Activated T-cell treated with anti-CD3 and anti-CD28 coated beads, Interleukin-2, amount 50 U/mL, for 24 hours (primary cell): Measurements from ENCODE around the gene ACD.

Experiments
- DNase-seq: peaks from one replicate; pipeline ENCODE4 v3.0.0-alpha.2; 2020
- H3K27ac Mint-ChIP-seq: 2 replicates; pipeline ENCODE4 v1.8.0; 2020; ENCODE audit warnings: mild to moderate bottlenecking, mixed read lengths
- H3K27me3 Mint-ChIP-seq: 2 replicates; pipeline ENCODE4 v1.8.0; 2020; ENCODE audit warnings: mixed read lengths
- H3K36me3 Mint-ChIP-seq: 2 replicates; pipeline ENCODE4 v1.8.0; 2020; ENCODE audit warnings: low read depth, mixed read lengths
- H3K4me1 Mint-ChIP-seq: 2 replicates; pipeline ENCODE4 v1.8.0; 2020; ENCODE audit warnings: low read depth, mixed read lengths
- H3K4me3 Mint-ChIP-seq: 2 replicates; pipeline ENCODE4 v1.8.0; 2020; ENCODE audit warnings: mild to moderate bottlenecking, moderate library complexity, mixed read lengths
- H3K9me3 Mint-ChIP-seq: 2 replicates; pipeline ENCODE4 v1.8.0; 2020; ENCODE audit warnings: mixed read lengths

Gene ACD

DNA sequence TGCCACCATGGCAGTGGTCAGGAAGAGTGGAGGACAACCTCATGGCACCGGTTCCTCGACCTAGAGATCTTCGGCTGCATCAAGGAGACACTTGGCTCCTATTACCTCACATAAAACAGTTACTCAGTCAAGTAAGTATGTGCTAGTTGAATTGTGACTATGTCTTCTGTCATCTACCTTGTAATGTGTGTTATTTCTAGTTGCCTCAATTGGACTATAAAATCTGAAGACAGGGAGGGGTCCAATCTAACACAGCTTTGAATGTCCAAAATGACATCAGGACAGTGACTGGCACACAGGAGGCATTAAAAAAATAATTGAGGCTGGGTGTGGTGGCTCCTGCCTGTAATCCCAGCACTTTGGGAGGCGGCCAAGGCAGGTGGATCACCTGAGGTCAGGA lies 23.7 kb upstream of the ACD start:
- H3K4me1 Mint-ChIP-seq = peaks cover 10% of the 10 kb centered on the region
- H3K9me3 Mint-ChIP-seq = no peaks in the 10 kb centered on the region
- H3K27ac Mint-ChIP-seq = no peak overlapping the region
- DNase-seq = no peak
- no peak overlapping the region for H3K4me3 Mint-ChIP-seq
- H3K27me3 Mint-ChIP-seq = no peaks in the 10 kb centered on the region
- peaks cover 50% of the 10 kb centered on the region for H3K36me3 Mint-ChIP-seq

DNA sequence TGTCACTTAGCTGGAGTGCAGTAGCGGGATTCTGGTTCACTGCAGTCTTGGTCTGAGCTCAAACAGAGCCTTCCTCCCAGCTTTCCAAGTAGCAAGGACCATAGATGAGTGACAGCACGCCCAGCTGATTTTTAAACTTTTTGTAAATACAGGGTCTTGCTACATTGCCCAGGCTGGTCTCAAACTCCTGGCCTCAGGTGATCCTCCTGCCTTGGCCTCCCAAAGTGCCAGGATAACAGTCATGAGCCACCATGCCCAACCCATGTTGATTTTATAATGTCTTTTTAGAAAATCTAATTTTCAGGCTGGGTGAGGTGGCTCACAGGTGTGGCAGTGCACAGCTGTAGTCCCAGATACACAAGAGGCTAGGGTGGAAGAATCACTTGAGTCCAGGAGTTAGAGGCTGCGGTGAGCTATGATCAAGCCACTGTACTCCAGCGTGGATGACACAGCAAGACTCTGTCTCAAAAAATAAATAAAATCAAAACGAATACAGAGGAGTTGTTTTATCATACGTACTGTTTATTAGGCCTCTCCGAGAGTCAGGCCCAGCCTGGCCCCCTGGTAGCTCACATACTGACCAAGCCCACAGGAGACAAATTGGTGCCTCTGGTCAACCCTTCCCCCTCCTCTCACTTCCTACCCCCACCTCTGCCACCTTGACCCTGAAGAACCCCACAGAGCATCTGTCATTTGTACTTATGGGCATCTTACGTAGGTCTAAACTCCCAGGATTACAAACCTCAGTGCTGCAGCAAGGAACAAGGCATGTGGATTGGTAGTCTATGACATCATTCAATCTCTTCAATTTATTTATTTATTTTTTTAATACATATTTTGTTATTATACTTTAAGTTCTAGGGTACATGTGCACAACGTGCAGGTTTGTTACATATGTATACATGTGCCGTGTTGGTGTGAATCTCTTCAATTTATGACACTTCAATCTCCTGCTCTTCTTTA lies 20.2 kb upstream of the ACD start:
- H3K27me3 Mint-ChIP-seq = no peaks in the 10 kb centered on the region
- no peaks in the 10 kb centered on the region for H3K9me3 Mint-ChIP-seq

DNA sequence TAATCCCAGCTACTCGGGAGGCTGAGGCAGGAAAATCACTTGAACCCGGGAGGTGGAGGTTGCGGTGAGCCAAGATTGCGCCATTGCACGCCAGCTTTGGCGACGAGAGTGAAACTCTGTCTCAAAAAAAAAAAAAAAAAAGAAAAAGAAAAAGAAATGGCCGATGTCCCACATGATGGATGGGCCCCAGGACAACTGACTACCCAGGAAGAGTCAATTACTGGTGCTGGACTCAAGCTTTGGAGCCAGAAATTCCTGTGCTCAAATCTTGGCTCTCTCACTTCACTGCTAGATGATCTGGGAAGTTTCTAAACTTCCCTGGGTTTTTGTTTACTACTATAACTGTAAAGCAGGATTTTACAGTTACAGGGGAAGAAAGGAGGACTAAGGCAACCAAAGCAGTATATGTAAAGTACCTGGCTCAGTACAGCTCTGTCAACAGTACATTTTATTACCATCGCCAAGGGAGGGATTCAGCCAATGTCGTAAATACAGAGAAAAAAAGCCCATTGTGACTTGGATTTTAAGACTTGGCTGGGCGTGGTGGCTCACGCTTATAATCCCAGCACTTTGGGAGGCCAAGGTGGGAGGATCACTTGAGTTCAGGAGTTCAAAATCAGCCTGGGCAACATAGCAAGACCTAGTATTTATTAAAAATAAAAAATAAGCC lies 18.4 kb upstream of the ACD start:
- H3K9me3 Mint-ChIP-seq = no peaks in the 10 kb centered on the region
- H3K27ac Mint-ChIP-seq = no peak overlapping the region
- no peaks in the 10 kb centered on the region for H3K27me3 Mint-ChIP-seq
- no peak for DNase-seq
- no peak overlapping the region for H3K4me3 Mint-ChIP-seq
- peaks cover 47% of the 10 kb centered on the region for H3K36me3 Mint-ChIP-seq
- H3K4me1 Mint-ChIP-seq = no peaks in the 10 kb centered on the region

More for the DNA sequence above, 20.2 kb upstream of the ACD start:
- no peak for DNase-seq
- H3K27ac Mint-ChIP-seq = no peak overlapping the region
- peaks cover 2% of the 10 kb centered on the region for H3K4me1 Mint-ChIP-seq
- H3K36me3 Mint-ChIP-seq = peaks cover 54% of the 10 kb centered on the region
- H3K4me3 Mint-ChIP-seq = no peak overlapping the region

DNA sequence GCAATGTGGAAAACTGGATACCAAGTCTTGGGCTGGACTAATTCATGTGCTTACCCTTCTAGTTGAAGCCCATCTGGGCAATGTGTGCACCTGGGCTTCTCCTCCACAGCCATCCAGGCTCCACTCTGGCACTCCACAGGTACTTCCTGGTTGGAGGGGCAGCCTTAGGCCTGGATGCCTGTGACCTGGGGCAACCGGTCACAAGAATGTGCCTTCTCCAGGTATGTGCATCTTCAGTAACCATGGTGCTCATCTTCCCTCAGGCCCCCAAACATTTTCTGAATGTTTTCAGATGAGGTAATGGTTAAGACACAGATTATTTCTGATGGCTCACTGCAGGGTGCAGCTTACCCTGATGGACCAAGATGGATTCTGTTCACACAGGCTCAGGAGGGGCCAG lies 17.7 kb upstream of the ACD start:
- H3K27me3 Mint-ChIP-seq = no peaks in the 10 kb centered on the region
- no peaks in the 10 kb centered on the region for H3K9me3 Mint-ChIP-seq
- no peaks in the 10 kb centered on the region for H3K4me1 Mint-ChIP-seq
- no peak overlapping the region for H3K4me3 Mint-ChIP-seq
- DNase-seq = no peak
- no peak overlapping the region for H3K27ac Mint-ChIP-seq
- peaks cover 39% of the 10 kb centered on the region for H3K36me3 Mint-ChIP-seq

DNA sequence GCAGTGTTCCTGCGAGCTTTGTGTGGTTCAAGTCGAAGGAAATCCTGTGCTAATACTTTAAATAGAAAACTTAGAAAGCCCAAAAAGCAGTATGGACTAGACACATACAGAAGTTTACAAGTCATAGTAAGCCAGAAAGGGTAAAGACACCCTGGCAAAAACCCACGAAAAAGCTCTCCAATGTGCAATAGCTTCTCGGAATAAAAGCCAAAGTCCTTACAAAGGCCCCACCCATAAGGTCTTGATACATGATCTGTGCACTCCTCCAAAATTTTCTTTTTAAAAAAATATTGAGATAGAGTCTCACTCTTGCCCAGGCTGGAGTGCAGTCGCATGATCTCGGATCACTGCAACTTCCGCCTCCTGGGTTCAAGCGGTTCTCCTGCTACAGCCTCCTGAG lies 16.9 kb upstream of the ACD start:
- Mint-ChIP-seq H3K4me1 (no peaks in the 10 kb centered on the region), H3K4me3 (no peak overlapping the region), H3K27me3 (no peaks in the 10 kb centered on the region), H3K9me3 (no peaks in the 10 kb centered on the region), H3K27ac (no peak overlapping the region), H3K36me3 (peaks cover 33% of the 10 kb centered on the region)
- DNase-seq = no peak

DNA sequence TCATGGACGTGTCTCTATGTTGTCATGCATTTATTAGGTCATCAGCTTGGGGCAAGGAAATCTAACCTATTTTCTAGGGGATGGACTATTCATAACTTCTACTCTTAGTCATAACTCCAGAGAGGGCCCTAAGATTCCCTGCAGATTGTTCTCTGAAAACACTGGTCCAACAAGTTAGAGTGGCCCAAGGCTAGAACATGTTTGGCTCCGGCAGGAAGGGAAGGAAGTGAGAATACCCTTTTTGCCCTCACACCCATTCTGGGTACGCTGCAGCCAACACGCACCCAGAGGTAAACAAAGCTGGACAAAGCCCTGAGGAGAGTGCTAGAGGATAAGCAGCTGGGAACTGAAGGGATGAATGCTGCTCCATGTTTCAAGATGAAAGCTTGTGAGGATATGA lies 16.5 kb upstream of the ACD start:
- H3K27me3 Mint-ChIP-seq = no peaks in the 10 kb centered on the region
- no peaks in the 10 kb centered on the region for H3K9me3 Mint-ChIP-seq
- H3K27ac Mint-ChIP-seq = no peak overlapping the region
- no peak overlapping the region for H3K4me3 Mint-ChIP-seq
- no peak for DNase-seq
- H3K36me3 Mint-ChIP-seq = peaks cover 31% of the 10 kb centered on the region
- H3K4me1 Mint-ChIP-seq = no peaks in the 10 kb centered on the region

DNA sequence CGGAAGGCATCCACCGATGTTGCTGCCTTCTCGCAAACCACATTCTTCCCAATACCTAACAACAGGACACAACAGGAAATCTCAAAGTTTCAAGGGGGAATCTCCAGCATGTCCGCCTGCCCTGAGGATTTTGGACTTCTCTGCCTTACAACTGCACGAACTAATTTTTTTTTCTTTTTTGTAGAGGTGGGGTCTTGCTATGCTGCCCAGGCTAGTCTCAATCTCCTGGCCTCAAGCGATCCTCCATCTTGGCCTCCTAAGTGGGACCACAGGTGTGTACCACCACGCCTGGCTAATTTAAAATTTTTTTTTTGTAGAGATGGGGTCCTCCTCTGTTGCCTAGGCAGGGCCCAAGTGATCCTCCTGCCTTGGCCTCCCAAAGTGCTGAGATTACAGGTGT lies 15.9 kb upstream of the ACD start:
- no peak for DNase-seq
- Mint-ChIP-seq H3K27me3 (no peaks in the 10 kb centered on the region), H3K4me3 (no peak overlapping the region), H3K9me3 (no peaks in the 10 kb centered on the region), H3K4me1 (no peaks in the 10 kb centered on the region), H3K27ac (no peak overlapping the region), H3K36me3 (peaks cover 27% of the 10 kb centered on the region)

DNA sequence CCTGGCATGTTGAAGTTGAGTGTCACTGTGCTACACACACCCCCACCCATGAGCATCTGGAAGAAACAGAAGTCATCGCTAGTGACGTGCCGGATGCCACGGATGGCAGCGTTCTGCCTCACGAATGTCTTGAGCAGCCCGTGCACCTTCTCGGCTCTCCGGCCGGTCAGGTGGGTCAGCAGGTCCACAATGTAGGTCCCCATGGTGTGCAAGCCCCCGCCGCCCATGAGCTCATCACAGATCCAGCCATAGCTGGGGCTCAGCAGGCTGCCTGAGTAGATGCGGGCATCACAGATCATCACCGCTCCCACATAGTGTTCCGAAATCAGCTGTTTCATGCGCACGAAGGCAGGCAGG lies 15.5 kb upstream of the ACD start:
- no peak overlapping the region for H3K4me3 Mint-ChIP-seq
- H3K4me1 Mint-ChIP-seq = no peaks in the 10 kb centered on the region
- H3K36me3 Mint-ChIP-seq = peaks cover 26% of the 10 kb centered on the region
- no peak for DNase-seq
- H3K9me3 Mint-ChIP-seq = no peaks in the 10 kb centered on the region
- H3K27ac Mint-ChIP-seq = no peak overlapping the region
- H3K27me3 Mint-ChIP-seq = no peaks in the 10 kb centered on the region

DNA sequence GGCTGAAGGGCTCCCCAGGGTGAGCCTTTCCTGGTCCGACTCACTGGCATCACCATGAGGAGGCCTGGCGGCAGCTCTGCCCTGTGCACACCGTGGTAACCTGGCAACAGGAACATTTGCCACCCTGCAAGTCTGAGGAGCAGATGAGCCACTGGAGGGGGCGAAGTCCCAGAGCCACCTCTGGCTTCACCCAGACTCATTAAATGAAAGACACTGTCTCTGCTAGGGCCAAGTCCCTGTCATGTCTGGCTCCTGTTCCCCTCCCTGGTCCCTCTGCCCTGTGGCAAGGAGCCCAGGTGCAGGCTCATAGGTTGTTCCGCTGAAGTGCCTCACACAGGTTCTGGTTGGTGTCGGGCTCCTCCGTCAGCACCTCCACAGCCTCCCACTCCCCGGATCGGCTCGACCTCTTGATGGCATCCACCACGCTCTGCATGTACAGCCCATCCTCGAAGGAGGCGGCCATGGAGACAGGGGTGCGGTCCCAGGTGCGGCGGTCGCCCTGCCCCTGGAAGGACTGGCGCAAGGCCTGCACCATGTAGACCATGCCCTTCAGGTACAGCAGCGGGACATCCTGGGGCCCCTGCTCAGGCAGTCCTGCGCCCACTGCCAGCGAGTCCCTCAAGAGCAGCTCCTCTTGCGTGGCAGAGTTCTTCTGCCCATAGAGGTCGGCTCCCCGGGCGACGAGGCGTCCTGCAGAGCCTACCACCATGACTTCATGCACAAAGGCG lies 15.0 kb upstream of the ACD start:
- H3K27me3 Mint-ChIP-seq = no peaks in the 10 kb centered on the region
- no peak for DNase-seq
- no peaks in the 10 kb centered on the region for H3K9me3 Mint-ChIP-seq
- H3K4me3 Mint-ChIP-seq = no peak overlapping the region
- H3K27ac Mint-ChIP-seq = peak overlapping the region; percentile 60
- peaks cover 23% of the 10 kb centered on the region for H3K36me3 Mint-ChIP-seq
- no peaks in the 10 kb centered on the region for H3K4me1 Mint-ChIP-seq

DNA sequence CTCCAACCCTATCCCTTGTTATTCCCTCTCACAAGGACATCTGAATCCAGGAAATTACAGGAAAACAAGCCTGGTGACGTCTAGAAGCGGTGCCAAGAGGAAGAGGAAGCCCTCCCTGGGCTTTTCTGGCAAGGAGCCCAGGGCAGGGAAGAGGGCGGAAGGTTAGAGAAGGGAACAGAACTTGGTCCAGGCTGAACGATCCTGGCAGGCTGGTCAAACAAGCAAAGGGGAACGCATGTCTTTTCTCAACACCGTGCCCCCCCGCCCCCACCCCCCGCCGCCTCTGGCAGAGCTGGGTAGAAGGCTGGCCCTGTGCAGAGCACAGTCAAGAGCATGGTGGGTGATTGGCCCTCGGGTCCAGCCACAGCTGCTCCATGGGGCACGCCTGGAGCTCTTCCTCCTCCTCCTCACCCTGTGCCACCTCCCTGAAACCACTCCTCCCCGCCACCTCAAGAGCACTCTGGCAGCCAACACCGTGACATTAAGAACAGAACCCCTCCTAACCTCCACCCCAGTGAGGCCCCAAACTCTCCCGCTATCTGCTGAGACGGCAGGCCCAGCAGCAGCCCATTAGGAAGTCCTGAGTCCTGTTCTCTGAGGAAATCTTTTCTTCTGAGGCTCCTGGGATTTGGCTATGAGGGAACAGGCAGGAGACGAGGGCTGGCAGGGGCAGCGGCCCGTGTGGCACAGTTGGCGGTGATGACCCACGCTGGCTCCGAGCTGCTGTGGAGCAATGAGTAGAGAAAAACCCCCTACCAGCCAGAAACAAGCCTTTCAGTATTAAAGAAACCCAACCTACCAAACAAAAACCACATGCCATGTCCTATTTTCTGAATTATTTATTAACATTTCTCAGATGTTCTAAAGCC lies 13.9 kb upstream of the ACD start:
- Mint-ChIP-seq H3K4me3 (no peak overlapping the region), H3K9me3 (no peaks in the 10 kb centered on the region), H3K27ac (peak overlapping the region; percentile 71), H3K36me3 (peaks cover 21% of the 10 kb centered on the region), H3K27me3 (no peaks in the 10 kb centered on the region), H3K4me1 (peaks cover under 1% of the 10 kb centered on the region)
- no peak for DNase-seq

DNA sequence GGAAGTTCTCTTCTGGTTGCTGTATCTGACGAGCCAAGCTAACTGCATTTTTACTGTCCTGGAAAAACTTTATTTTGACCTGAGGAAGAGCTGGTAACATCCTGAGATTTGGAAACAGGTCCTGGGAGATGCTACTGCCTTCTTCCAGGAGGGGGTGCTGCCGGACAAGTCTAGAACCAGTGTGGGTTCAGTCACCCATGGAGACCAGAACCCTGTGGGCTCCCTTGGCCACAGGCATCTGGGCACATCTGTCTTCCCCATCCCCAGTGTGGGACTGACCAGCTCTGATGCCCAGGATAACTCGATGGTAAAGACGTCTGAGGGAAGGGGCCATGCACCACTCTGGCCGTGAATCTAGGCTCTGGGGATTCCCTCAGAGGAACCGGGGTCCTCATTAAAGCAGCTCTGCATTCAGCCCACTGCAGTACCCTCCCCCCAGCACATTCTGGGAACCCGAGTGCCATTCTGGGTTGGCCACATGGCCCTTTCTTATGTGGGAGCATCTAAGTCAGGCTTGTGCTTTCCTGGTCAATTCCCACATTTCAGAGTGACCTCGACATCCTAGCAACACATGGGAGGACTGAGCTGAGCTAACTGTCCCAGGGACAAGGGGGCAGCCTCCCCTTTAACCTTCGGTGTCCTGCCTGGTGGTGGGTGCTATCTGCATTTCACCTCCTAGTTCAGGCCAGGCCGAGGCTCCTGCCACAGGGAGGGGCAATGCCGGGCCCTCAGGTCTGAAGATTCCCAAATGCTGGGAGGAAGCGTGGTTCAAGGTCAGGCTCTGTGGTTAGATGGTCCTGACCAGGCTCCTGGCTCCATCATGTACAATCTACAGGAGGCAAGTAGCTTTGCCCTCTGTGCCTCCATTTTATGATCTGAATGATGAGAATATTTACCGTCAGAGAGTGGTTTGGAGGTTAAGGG lies 12.9 kb upstream of the ACD start:
- H3K9me3 Mint-ChIP-seq = no peaks in the 10 kb centered on the region
- no peaks in the 10 kb centered on the region for H3K27me3 Mint-ChIP-seq
- H3K4me3 Mint-ChIP-seq = no peak overlapping the region
- H3K36me3 Mint-ChIP-seq = peaks cover 21% of the 10 kb centered on the region
- H3K4me1 Mint-ChIP-seq = peaks cover 2% of the 10 kb centered on the region
- DNase-seq = peak; percentile 56
- H3K27ac Mint-ChIP-seq = no peak overlapping the region

DNA sequence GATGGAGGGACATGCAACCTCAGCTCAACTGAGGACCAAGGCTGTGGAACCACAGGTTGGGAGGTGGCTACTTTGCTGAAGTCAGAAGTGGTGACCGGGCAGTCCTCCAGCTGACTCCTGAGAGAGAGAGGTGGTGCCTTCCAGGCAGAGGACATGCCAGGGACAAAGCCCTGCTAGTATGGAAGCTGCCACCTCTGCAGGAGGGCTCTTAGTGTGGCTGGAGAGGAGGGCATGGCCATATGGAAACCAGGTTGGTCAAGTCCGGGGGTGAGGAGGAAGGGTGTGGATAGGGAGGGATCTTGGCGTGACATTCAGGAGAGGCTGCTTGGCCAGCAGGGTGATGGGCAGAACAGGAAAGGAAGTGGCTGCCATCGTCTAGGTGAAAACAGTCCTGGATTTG lies 12.2 kb upstream of the ACD start:
- Mint-ChIP-seq H3K4me1 (peaks cover 9% of the 10 kb centered on the region), H3K36me3 (peaks cover 15% of the 10 kb centered on the region), H3K9me3 (no peaks in the 10 kb centered on the region), H3K4me3 (no peak overlapping the region), H3K27ac (no peak overlapping the region), H3K27me3 (no peaks in the 10 kb centered on the region)
- no peak for DNase-seq

DNA sequence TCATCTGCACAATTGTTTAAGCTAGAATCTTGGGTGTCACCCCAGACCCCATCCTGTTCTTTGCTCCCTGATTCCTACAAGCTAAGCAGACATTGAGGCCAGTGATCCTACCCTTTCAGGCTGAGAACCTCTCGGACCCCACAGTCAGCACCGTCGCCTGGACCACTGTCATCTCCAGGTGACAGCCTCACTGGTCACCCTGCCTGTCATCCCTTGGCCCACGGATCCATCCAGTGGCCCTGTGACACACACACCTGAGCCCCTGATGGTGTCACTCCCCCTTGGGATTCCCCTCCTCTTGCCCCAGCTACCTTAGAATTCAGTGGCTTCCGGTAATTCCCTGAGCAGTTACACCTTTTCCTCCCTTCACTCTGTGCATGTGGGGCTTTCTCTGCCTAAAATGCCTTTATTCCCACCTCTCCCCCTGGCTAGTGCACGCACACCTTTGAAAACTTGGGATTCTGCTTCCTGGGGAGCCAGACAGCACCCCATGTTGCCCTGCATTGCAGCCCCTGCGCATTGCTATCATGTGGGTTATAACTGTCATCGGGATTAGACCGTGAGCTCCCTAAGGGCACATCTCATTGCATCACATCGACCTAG lies 9.5 kb upstream of the ACD start:
- H3K4me1 Mint-ChIP-seq = peaks cover 20% of the 10 kb centered on the region
- H3K36me3 Mint-ChIP-seq = peaks cover 5% of the 10 kb centered on the region
- H3K9me3 Mint-ChIP-seq = no peaks in the 10 kb centered on the region
- no peak overlapping the region for H3K4me3 Mint-ChIP-seq
- H3K27me3 Mint-ChIP-seq = no peaks in the 10 kb centered on the region
- no peak for DNase-seq
- H3K27ac Mint-ChIP-seq = no peak overlapping the region
